GM21529 (cell line): ENCODE results near the gene TBR1.

Experiments used
- ATAC-seq: cut with Tn5 transposase; IDR thresholded peaks from one replicate; pipeline ENCODE4 v1.9.1; 2021; ENCODE audit not compliant: unreplicated experiment

The TBR1 gene

GRCh38 chr2:161415987-161416707, at the start of gene TBR1:
Gene TBR1, plus strand, starts transcription at chr2:161416297. Its CDS starts 114 bp downstream, at chr2:161416411.
- ATAC-seq: no peak

- no peak for ATAC-seq
Measured at GRCh38 chr2:161367675-161368074, 48.4 kb upstream of the TBR1 start.

GRCh38 chr2:161369311-161369710, 46.8 kb upstream of the TBR1 start:
- no peak for ATAC-seq

- ATAC-seq: no peak
Measured at GRCh38 chr2:161370981-161371380, 45.1 kb upstream of the TBR1 start.

- ATAC-seq: no peak
Measured at GRCh38 chr2:161371869-161372268, 44.2 kb upstream of the TBR1 start.

- no peak for ATAC-seq
Measured at GRCh38 chr2:161373942-161374341, 42.2 kb upstream of the TBR1 start.

GRCh38 chr2:161374446-161374845, 41.7 kb upstream of the TBR1 start:
- ATAC-seq: no peak

GRCh38 chr2:161379740-161380139, 36.4 kb upstream of the TBR1 start:
- no peak for ATAC-seq

GRCh38 chr2:161381546-161381945, 34.6 kb upstream of the TBR1 start:
- ATAC-seq: no peak

GRCh38 chr2:161382747-161383146, 33.4 kb upstream of the TBR1 start:
- ATAC-seq: no peak

GRCh38 chr2:161384864-161385263, 31.2 kb upstream of the TBR1 start:
- peak; percentile 76 for ATAC-seq

GRCh38 chr2:161386228-161386824, 29.8 kb upstream of the TBR1 start:
- ATAC-seq: peak; percentile 64

GRCh38 chr2:161388146-161388779, 27.8 kb upstream of the TBR1 start:
- ATAC-seq: peak; percentile 33

GRCh38 chr2:161391737-161392506, 24.2 kb upstream of the TBR1 start:
- ATAC-seq: no peak

- ATAC-seq: no peak
Measured at GRCh38 chr2:161400076-161400475, 16.0 kb upstream of the TBR1 start.

GRCh38 chr2:161402297-161402696, 13.8 kb upstream of the TBR1 start:
- ATAC-seq: no peak

- ATAC-seq: no peak
Measured at GRCh38 chr2:161406316-161406715, 9.8 kb upstream of the TBR1 start.

GRCh38 chr2:161407597-161407996, 8.5 kb upstream of the TBR1 start:
- ATAC-seq: no peak

GRCh38 chr2:161409308-161409907, 6.7 kb upstream of the TBR1 start:
- no peak for ATAC-seq

GRCh38 chr2:161412346-161412745, 3.8 kb upstream of the TBR1 start:
- no peak for ATAC-seq
